Stimulated activated CD4-positive, alpha-beta T cell treated with anti-CD3 and anti-CD28 coated beads, Interleukin-2, amount 100 ng/mL, for 4 hours (primary cell): ENCODE data around the gene POC1B.

Experiments used
- DNase-seq: peaks from one replicate; pipeline ENCODE4 v3.0.0-alpha.2; 2020; ENCODE audit warnings: low read depth

POC1B gene

DNA sequence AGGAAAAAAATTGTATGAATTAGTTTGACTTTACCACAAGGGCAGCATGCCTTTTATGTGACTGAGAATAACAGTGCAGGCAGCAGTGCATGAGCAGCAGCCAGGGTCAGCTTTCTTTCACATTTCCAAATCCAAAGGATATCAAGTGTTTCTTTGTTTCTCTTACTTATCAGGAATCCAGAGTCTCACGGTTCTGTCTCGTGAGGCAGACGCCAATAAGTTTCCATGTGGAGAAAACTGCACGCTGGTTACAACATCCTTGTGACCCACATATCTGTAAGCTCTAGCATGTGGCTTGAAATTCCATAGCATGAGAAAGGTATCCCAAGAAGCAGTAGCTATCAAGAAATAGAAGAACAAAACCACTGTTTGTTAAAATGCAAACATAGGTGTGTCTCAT, 28.8 kb downstream of the POC1B start:
- DNase-seq = no peak

- peak; percentile 11 for DNase-seq
Observed at GRCh38 chr12:89494411-89495231, 31.2 kb downstream of the POC1B start.

GRCh38 chr12:89493670-89494302, 32.1 kb downstream of the POC1B start:
- DNase-seq = no peak

GRCh38 chr12:89492883-89493282, 33.0 kb downstream of the POC1B start:
- no peak for DNase-seq

- no peak for DNase-seq
Observed at GRCh38 chr12:89490922-89491321, 34.9 kb downstream of the POC1B start.

GRCh38 chr12:89486264-89486663, 39.6 kb downstream of the POC1B start:
- no peak for DNase-seq

GRCh38 chr12:89484470-89484869, 41.4 kb downstream of the POC1B start:
- DNase-seq = no peak

DNA sequence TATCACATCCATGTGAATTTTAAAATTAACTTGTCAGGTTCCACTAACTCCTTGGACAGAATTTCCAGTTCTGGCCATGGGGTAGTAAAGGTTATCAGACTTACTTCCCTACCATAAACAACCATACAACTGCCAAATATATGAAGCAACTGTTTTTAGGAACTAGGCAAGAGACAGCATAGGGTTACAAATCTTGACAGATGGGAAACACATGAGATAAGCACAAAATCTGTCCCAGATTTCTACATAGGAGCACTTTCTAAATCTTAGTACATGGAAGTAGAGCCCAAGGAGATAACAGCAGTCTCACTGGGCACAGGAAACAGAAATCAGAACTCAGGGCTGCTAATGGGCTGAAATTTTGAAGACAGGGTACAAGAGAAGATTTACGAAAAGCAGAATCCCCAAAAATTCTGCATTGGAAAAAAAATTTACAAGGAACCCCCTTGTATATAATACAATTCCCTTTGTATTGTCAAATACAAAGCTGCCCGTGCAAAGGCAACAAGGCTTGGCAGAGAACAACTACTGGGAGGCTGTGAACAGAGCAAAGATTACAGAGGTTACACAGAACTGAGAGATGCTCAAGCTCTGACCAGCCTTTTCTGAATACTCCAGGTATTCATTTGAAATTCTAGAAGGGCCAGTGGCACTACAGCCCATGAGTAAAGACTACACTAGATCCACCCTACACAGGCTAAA, 44.5 kb downstream of the POC1B start:
- DNase-seq = no peak

GRCh38 chr12:89479982-89480381, 45.9 kb downstream of the POC1B start:
- no peak for DNase-seq

GRCh38 chr12:89477633-89478279, 48.1 kb downstream of the POC1B start:
- DNase-seq = no peak

DNA sequence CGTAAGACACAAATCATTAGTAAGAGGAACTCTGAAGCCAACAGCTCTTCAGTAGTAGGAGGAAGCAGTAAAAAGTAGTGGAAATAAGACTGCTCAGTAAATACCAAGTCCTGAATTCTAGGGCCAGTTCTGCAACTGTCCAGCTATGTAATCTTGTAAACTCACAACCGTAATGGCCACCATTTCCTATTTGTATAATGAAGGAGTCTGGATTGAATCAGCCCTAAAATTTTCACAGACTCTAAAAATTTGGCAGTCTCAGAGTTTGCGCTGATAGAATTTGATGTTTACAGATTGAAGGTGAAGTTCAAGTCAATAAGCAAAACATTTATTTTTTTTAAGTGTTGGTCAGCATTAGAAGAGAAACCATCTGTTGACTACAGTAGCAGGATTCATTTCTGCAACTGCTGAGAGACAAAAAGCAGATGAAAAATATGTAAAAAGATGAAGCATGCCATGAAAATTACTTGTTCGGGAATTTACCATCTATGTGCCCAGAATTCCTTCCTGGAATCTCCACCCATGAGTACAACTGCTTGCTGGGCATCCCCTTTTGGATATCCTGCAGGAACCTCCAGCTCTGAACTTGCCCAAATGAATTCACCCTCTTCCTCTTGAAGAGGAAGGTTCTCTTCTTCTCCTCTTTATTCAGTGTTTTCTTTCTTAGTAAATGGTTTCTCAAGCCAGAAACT, 48.8 kb downstream of the POC1B start:
- DNase-seq = no peak

- DNase-seq = no peak
Observed at GRCh38 chr12:89476232-89476631, 49.6 kb downstream of the POC1B start.

- DNase-seq = no peak
Observed at GRCh38 chr12:89475203-89475990, 50.5 kb downstream of the POC1B start.

- DNase-seq = no peak
Observed at GRCh38 chr12:89474615-89475014, 51.2 kb downstream of the POC1B start.

DNA sequence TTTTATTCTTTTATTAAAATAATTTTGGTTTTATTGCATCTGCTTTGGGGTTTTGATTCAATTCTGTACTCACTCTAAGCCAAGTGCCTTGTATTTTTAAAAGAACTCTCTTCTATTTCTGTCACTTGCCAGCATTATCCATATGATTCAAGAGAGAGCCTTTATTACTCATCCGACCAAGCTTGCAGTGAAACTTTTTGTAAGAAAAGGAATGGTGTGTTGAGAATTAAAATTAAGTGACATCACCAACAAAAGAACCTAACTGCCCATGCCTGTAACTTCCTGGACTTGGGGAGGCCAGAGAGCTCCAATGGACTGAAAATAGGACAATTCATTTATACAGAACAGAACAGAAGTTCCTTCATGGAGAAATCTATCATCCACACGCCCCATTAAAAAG, 53.3 kb downstream of the POC1B start:
- no peak for DNase-seq

DNA sequence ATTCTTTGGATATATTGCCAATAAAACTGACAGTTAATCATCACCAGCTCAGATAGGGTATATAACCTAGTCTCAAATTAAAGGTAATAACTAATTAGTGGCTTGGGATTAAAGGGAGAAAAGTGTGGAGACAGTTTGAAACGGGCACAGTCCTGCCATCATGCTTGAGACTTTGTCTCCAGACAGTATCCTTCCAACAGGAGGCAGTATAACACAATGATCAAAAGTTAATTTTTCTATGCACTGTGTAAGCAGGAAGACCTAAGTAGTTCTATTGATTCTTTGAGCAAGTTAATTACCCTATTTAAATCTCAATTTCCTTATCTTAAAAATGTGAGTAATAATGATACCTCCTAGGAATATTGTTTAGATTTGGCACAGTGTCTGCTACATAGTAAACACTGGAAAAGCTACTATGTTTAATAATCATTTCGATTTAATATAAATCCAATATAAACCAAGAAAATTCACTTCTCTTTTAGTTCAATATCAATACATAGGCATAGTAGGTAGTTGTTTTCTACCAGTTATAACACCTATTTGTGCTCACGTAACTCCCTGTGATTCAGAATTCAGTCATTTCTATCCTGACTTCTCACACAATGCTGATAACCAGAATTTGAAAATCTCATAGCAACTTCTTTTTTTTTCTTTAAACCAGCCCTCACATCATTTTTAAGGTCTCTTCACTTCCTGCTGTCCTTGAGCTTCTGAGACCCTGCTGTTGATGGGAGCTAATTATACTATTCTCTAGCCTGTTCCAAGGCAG, 54.9 kb downstream of the POC1B start:
- DNase-seq = peak; percentile 1

- DNase-seq = peak; percentile 10
Observed at GRCh38 chr12:89469361-89469760, 56.5 kb downstream of the POC1B start.

DNA sequence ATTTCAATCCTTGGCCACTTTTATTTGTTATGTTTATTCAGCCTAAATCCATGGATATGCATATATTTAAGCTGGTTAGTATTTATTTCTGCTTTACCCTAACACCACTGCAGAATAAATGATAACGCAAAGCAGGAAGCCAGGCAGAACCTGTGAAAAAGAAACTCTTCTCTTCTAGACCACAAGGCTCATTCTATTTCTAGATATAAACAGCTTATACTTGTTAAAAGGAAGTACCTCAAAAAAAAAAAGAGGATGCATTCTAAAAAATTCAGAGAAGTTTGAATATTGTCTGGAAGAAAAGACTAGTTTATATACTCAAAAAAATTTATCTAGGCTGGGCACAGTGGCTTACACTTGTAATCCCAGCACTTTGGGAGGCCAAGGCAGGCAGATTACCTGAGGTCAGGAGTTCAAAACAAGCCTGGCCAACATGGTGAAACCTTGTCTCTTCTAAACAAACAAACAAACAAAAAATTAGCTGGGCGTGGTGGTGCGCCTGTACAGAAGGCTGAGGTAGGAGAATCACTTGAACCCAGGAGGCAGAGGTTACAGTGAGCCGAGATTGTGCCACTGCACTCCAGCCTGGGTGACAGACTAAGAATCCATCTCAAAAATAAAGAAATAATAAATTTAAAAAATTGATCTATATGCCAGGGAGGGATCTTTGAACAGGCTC, 57.1 kb downstream of the POC1B start:
- no peak for DNase-seq

DNA sequence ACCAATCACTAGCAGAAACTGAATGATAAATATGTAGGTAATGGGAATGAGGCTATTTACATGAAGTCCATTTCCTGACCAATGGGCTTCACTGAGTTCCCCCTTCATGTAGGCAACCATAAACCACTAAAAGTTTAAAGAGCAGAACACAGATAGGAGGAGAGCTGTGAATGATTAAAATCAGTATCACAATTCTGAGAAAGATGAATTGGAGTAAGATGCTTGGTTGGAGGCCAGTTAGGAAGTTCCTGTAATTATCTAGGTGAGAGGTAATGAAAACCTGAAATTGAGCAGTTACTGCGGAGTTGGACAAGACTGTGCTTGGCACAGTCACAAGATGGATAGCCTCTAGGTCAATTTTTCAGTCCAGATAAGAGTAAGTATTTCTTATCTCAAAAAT, 57.8 kb downstream of the POC1B start:
- DNase-seq = no peak
